SK-N-SH treated with all-trans-retinoic acid at 6 μM for 48 hours (cell line): ENCODE data around the gene PLTP.

Experiments used
- ATAC-seq: fragments of 200-7000 bp; cut with Tn5 transposase; 3 replicates; pipeline ENCODE4 v1.9.1; 2020; ENCODE audit warnings: mild to moderate bottlenecking, moderate library complexity
- ARNTL ChIP-seq: fragments of 450-650 bp; formaldehyde crosslinking; IDR thresholded peaks from 2 replicates; pipeline ENCODE4 v1.5.0; 2020; ENCODE audit warnings: low read depth, mild to moderate bottlenecking, moderate library complexity, borderline replicate concordance
- BACH2 ChIP-seq: fragments of 250-450 bp; sonication (Bioruptor Pico); IDR thresholded peaks from 2 replicates; pipeline ENCODE4 v1.9.0; 2021; ENCODE audit warnings: mild to moderate bottlenecking, borderline replicate concordance
- CREB5 ChIP-seq: fragments of 250-450 bp; sonication (Bioruptor Pico); IDR thresholded peaks from 2 replicates; pipeline ENCODE4 v1.5.1; 2020; ENCODE audit warnings: low read depth, mild to moderate bottlenecking, moderate library complexity
- CSDC2 ChIP-seq: fragments of 250-450 bp; sonication (Bioruptor Pico); IDR thresholded peaks from 2 replicates; pipeline ENCODE4 v1.5.0; 2020; ENCODE audit warnings: mild to moderate bottlenecking, moderate library complexity
- CSRNP3 ChIP-seq: fragments of 250-450 bp; sonication (Bioruptor Pico); IDR thresholded peaks from 2 replicates; pipeline ENCODE4 v1.5.1; 2021; ENCODE audit warnings: mild to moderate bottlenecking, moderate library complexity
- ESRRG ChIP-seq: fragments of 250-450 bp; sonication (Bioruptor Pico); IDR thresholded peaks from 2 replicates; pipeline ENCODE4 v1.6.1; 2021; ENCODE audit warnings: mild to moderate bottlenecking
- GLIS3 ChIP-seq: fragments of 250-450 bp; sonication (Bioruptor Pico); IDR thresholded peaks from 2 replicates; pipeline ENCODE4 v1.5.0; 2020; ENCODE audit warnings: mild to moderate bottlenecking, moderate library complexity
- ISL1 ChIP-seq: fragments of 250-450 bp; sonication (Bioruptor Pico); IDR thresholded peaks from 2 replicates; pipeline ENCODE4 v2.1.2; 2022; ENCODE audit warnings: mild to moderate bottlenecking, moderate library complexity
- OSR1 ChIP-seq: fragments of 250-450 bp; sonication (Bioruptor Pico); IDR thresholded peaks from 2 replicates; pipeline ENCODE4 v1.8.0; 2022; ENCODE audit warnings: moderate library complexity, mild to moderate bottlenecking, inconsistent platforms
- PPARA ChIP-seq: fragments of 250-450 bp; sonication (Bioruptor Pico); IDR thresholded peaks from 2 replicates; pipeline ENCODE4 v1.5.0; 2020; ENCODE audit warnings: mild to moderate bottlenecking, borderline replicate concordance
- RARB ChIP-seq: fragments of 250-450 bp; sonication (Bioruptor Pico); IDR thresholded peaks from 2 replicates; pipeline ENCODE4 v1.8.0; 2021; ENCODE audit warnings: mild to moderate bottlenecking, moderate library complexity
- SNAI2 ChIP-seq: fragments of 250-450 bp; sonication (Bioruptor Pico); IDR thresholded peaks from 2 replicates; pipeline ENCODE4 v1.5.0; 2020; ENCODE audit warnings: mild to moderate bottlenecking, moderate library complexity
- TCF4 ChIP-seq: fragments of 250-450 bp; sonication (Bioruptor Pico); IDR thresholded peaks from 2 replicates; pipeline ENCODE4 v1.8.0; 2021; ENCODE audit warnings: mild to moderate bottlenecking, moderate library complexity, borderline replicate concordance
- TOX ChIP-seq: fragments of 250-450 bp; sonication (Bioruptor Pico); IDR thresholded peaks from 2 replicates; pipeline ENCODE4 v1.8.0; 2021; ENCODE audit warnings: mild to moderate bottlenecking, moderate library complexity, borderline replicate concordance
- ZC3H10 ChIP-seq: fragments of 250-450 bp; sonication (Bioruptor Pico); IDR thresholded peaks from 2 replicates; pipeline ENCODE4 v1.5.1; 2021; ENCODE audit warnings: mild to moderate bottlenecking, moderate library complexity
- ZFP3 ChIP-seq: fragments of 250-450 bp; sonication (Bioruptor Pico); IDR thresholded peaks from 2 replicates; pipeline ENCODE4 v1.5.0; 2020; ENCODE audit warnings: mild to moderate bottlenecking, moderate library complexity
- ZFP30 ChIP-seq: fragments of 450-650 bp; formaldehyde crosslinking; IDR thresholded peaks from 2 replicates; pipeline ENCODE4 v1.5.0; 2022; ENCODE audit warnings: mild to moderate bottlenecking, moderate library complexity
- ZNF565 ChIP-seq: fragments of 450-650 bp; formaldehyde crosslinking; conservative IDR thresholded peaks from 2 replicates; pipeline ENCODE4 v1.5.0; 2020; ENCODE audit warnings: low read depth, mild to moderate bottlenecking, moderate library complexity
- ZNF70 ChIP-seq: fragments of 450-650 bp; formaldehyde crosslinking; IDR thresholded peaks from 2 replicates; pipeline ENCODE4 v1.5.0; 2020; ENCODE audit warnings: mild to moderate bottlenecking, moderate library complexity
- ZNF8 ChIP-seq: fragments of 450-650 bp; formaldehyde crosslinking; IDR thresholded peaks from 2 replicates; pipeline ENCODE4 v1.5.0; 2020; ENCODE audit warnings: mild to moderate bottlenecking, moderate library complexity
- TF ChIP-seq, protein P1 (sequence below): fragments of 250-450 bp; sonication (Bioruptor Pico); IDR thresholded peaks from 2 replicates; pipeline ENCODE4 v1.8.0; 2021; ENCODE audit warnings: low read depth, mild to moderate bottlenecking, moderate library complexity, borderline replicate concordance
- TF ChIP-seq, protein P2 (sequence below): fragments of 250-450 bp; sonication (Bioruptor Pico); IDR thresholded peaks from 2 replicates; pipeline ENCODE4 v1.8.0; 2020; ENCODE audit warnings: mild to moderate bottlenecking, moderate library complexity, borderline replicate concordance
- TF ChIP-seq, protein P3 (sequence below): fragments of 250-450 bp; sonication (Bioruptor Pico); IDR thresholded peaks from 2 replicates; pipeline ENCODE4 v1.5.0; 2020; ENCODE audit warnings: mild to moderate bottlenecking, moderate library complexity

Gene PLTP

GRCh38 chr20:45905505-45906079, 6.4 kb downstream of the PLTP start:
- no peak for ATAC-seq
- no peak for TF ChIP-seq SNAI2 (CRISPR knock-in tag)
- TF ChIP-seq PPARA (CRISPR knock-in tag), result no peak
- no peak for TF ChIP-seq ISL1 (CRISPR knock-in tag)
- TF ChIP-seq OSR1 (CRISPR knock-in tag), result no peak
- TF ChIP-seq RARB (CRISPR knock-in tag), result no peak
- TF ChIP-seq, protein P1, sequence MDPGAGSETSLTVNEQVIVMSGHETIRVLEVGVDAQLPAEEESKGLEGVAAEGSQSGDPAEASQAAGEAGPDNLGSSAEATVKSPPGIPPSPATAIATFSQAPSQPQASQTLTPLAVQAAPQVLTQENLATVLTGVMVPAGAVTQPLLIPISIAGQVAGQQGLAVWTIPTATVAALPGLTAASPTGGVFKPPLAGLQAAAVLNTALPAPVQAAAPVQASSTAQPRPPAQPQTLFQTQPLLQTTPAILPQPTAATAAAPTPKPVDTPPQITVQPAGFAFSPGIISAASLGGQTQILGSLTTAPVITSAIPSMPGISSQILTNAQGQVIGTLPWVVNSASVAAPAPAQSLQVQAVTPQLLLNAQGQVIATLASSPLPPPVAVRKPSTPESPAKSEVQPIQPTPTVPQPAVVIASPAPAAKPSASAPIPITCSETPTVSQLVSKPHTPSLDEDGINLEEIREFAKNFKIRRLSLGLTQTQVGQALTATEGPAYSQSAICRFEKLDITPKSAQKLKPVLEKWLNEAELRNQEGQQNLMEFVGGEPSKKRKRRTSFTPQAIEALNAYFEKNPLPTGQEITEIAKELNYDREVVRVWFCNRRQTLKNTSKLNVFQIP (CRISPR knock-in tag), result no peak
- no peak for TF ChIP-seq ZNF8 (CRISPR knock-in tag)
- no peak for TF ChIP-seq ZC3H10 (CRISPR knock-in tag)
- no peak for TF ChIP-seq ZNF565 (CRISPR knock-in tag)
- TF ChIP-seq, protein P2, sequence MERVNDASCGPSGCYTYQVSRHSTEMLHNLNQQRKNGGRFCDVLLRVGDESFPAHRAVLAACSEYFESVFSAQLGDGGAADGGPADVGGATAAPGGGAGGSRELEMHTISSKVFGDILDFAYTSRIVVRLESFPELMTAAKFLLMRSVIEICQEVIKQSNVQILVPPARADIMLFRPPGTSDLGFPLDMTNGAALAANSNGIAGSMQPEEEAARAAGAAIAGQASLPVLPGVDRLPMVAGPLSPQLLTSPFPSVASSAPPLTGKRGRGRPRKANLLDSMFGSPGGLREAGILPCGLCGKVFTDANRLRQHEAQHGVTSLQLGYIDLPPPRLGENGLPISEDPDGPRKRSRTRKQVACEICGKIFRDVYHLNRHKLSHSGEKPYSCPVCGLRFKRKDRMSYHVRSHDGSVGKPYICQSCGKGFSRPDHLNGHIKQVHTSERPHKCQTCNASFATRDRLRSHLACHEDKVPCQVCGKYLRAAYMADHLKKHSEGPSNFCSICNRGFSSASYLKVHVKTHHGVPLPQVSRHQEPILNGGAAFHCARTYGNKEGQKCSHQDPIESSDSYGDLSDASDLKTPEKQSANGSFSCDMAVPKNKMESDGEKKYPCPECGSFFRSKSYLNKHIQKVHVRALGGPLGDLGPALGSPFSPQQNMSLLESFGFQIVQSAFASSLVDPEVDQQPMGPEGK (CRISPR knock-in tag), result no peak
- no peak for TF ChIP-seq ZNF70
- no peak for TF ChIP-seq ESRRG
- no peak for TF ChIP-seq GLIS3
- no peak for TF ChIP-seq CSDC2 (CRISPR knock-in tag)
- no peak for TF ChIP-seq BACH2 (CRISPR knock-in tag)
- TF ChIP-seq CREB5 (CRISPR knock-in tag), result no peak
- TF ChIP-seq, protein P3, sequence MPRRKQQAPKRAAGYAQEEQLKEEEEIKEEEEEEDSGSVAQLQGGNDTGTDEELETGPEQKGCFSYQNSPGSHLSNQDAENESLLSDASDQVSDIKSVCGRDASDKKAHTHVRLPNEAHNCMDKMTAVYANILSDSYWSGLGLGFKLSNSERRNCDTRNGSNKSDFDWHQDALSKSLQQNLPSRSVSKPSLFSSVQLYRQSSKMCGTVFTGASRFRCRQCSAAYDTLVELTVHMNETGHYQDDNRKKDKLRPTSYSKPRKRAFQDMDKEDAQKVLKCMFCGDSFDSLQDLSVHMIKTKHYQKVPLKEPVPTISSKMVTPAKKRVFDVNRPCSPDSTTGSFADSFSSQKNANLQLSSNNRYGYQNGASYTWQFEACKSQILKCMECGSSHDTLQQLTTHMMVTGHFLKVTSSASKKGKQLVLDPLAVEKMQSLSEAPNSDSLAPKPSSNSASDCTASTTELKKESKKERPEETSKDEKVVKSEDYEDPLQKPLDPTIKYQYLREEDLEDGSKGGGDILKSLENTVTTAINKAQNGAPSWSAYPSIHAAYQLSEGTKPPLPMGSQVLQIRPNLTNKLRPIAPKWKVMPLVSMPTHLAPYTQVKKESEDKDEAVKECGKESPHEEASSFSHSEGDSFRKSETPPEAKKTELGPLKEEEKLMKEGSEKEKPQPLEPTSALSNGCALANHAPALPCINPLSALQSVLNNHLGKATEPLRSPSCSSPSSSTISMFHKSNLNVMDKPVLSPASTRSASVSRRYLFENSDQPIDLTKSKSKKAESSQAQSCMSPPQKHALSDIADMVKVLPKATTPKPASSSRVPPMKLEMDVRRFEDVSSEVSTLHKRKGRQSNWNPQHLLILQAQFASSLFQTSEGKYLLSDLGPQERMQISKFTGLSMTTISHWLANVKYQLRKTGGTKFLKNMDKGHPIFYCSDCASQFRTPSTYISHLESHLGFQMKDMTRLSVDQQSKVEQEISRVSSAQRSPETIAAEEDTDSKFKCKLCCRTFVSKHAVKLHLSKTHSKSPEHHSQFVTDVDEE (CRISPR knock-in tag), result no peak
- no peak for TF ChIP-seq TCF4 (CRISPR knock-in tag)
- TF ChIP-seq CSRNP3 (CRISPR knock-in tag), result no peak
- no peak for TF ChIP-seq ZFP30

- ATAC-seq, result no peak; the same call in 2 of the 3 replicates
- TF ChIP-seq ZFP3 (CRISPR knock-in tag) (no peak), ISL1 (CRISPR knock-in tag) (no peak), CSRNP3 (CRISPR knock-in tag) (no peak), TOX (no peak), SNAI2 (CRISPR knock-in tag) (no peak), ZFP30 (no peak), CREB5 (CRISPR knock-in tag) (no peak), TCF4 (CRISPR knock-in tag) (no peak), ARNTL (CRISPR knock-in tag) (no peak), ZNF70 (no peak), ZC3H10 (CRISPR knock-in tag) (no peak), PPARA (CRISPR knock-in tag) (no peak), BACH2 (CRISPR knock-in tag) (no peak), GLIS3 (no peak), OSR1 (CRISPR knock-in tag) (no peak), ZNF8 (CRISPR knock-in tag) (no peak)
- TF ChIP-seq, protein P1 (CRISPR knock-in tag), result no peak
These were observed 7.1 kb downstream of the PLTP start for GRCh38 chr20:45904583-45905504.
